HG02588 (cell line): ENCODE results near the gene NEK6.

ENCODE experiments used
- ATAC-seq: cut with Tn5 transposase; IDR thresholded peaks from one replicate; pipeline ENCODE4 v1.9.1; 2021; ENCODE audit warnings: mild to moderate bottlenecking, moderate library complexity; ENCODE audit not compliant: unreplicated experiment

The NEK6 gene

DNA sequence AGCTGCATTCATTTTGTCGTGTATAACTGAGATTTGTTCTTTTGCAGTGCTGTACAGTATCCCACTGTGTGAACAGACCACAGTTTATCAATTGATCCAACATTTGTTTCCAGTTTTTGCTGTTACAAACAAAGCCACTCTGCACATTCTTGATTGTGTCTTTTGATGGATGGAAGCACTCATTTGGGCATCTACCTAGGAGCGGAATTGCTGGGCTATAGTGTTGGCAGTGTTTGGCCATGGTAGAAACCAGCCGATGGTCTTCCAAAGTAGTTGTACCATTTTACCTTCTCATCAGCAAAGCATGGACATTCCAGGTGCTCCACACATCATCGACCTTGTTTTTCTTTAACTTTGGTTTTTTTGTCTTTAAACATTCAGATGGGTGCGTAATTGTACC lies 79.8 kb downstream of the NEK6 start:
- ATAC-seq, result no peak

- no peak for ATAC-seq
Observed at GRCh38 chr9:124339603-124340146, 81.9 kb downstream of the NEK6 start.

GRCh38 chr9:124340219-124341069 lies 82.7 kb downstream of the NEK6 start:
- no peak for ATAC-seq

DNA sequence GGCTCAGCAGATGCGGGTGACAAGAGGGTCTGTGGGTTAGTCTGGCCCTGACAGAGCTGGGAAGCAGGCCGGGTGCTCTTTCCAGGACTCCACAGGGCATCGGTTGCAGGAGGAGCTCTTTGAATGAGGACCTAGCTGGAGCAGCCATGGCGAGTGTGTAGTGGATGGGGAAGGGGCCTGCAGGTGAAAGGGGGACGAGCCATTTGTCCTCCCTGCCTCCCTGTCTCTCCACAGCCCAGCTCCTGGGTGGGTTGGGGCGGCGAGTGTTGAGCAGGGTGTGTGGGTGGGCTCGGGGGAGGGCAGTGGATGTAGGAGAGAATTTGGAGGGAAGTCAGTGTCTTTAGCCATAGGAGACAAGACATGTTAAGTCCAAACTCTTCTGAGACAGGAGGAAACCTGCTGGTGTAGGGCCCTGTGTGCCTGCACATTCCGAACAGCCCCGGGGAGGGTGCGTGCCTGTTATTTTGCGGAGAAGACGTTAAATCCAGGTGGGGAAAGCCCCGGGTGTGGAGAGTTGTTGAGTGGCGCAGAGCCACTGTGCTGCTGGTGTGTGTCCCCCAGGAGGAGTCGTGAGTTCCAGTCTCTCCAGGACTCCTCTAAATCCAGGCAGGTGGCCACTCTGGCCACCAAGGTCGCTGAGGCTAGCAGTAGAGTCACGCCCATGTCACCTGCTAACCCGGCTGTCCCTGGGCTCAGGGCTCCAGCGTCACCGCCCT lies 83.9 kb downstream of the NEK6 start:
- ATAC-seq, result no peak

GRCh38 chr9:124342402-124342775 lies 84.6 kb downstream of the NEK6 start:
- ATAC-seq, result no peak

GRCh38 chr9:124342776-124343485 lies 85.2 kb downstream of the NEK6 start:
- ATAC-seq, result no peak

GRCh38 chr9:124343533-124344290 lies 86.0 kb downstream of the NEK6 start:
- ATAC-seq, result no peak

DNA sequence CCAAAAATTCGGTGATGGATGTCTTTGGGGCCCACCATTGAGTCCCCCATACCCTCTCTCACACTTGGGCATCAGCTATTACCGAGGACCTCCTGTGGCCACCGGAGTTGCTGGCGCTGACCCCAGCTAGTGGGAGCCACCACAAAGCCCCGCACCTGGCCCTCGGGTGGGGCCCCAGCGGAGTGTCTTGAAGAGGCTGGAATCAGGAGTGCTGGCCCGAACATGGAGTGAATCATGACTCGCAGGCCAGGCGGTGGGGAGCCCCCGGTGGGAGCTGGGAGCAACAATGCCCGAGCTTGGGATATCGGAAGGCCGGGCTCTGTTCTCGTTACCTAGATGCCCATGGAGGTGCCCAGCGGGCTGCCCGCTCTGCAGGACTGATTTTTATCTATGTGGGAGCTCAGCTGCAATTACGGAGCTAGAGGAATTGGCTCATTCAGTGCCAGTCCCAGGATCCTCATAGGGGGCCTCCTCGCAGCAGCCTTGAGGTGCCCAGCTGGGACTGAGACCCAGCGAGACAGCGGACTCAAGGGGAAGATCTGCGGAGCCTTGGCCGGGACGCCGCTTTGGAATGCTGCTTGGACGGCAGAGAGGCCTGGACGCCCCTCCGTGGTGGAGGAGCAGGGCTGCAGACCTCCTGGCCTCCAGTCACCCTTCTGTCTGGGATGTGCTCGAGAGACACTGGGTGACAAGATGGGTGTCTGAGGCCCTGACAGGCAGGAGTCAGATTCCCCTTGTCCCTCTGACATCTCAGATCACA lies 86.7 kb downstream of the NEK6 start:
- no peak for ATAC-seq

GRCh38 chr9:124345063-124345462 lies 87.3 kb downstream of the NEK6 start:
- ATAC-seq, result no peak

DNA sequence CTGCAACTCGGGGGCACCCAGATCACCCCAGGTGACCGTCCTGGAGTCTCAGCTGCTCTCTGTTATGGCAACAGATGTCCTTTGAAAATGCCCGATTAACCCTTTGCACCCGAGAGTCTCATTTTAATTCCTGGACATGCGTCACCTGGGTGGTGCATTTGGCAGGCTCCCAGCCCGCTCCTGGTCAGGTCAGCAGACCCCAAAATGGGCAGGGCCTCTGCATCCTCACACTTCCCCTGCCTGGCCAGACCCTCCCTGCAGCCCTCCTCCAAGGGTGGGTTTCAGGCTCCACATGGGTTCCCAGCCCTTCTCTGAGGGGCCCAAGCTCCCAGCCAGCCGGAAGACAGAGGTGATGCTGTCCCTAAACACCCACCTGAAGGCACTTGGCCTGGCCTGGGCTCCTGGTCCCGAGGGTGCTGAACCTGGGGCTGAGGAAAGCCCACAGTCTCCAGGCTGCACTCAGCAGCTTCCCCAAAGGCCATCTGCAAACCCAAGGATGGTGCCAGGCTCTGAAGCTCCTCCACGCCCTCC lies 88.1 kb downstream of the NEK6 start:
- no peak for ATAC-seq

DNA sequence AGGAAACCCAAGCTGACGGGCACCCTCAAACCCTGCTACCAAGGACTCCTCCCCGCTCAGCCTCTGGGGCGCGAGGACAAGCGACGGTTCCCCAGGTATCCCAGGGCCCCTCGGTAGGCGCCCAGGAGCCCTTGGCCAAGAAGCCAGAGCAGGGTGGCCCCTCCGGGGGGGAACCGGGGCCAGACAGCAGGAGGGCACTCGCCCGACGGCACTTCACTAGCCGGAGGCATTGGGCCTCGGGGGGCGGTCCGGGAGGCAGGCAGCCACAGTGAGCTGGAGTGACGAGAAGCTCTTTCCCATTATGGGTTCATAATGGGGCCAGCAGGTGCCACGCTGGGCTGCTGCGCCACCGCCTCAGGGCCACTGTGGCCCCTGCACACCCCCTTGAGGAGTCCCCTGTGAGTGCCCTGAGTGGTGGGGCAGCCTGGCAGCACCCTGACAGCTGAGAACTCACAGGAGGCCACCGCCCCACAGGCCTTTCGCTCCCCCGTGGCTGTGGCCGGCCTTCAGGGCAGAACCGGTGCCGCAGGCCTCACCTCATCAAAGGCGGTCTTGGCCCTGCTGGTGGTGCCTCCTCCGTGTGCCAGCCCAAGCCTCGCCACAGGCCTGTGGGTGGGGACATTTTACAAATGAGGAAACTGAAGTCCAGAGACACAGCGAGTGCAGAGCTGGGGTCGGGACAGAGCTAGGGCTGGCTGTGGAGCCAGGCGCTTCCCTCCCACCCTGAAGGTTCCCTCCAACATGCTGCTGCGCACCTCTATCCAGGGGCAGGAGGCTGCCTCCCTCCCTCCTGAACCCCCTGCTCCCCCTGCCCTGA lies 88.8 kb downstream of the NEK6 start:
- ATAC-seq, result no peak

DNA sequence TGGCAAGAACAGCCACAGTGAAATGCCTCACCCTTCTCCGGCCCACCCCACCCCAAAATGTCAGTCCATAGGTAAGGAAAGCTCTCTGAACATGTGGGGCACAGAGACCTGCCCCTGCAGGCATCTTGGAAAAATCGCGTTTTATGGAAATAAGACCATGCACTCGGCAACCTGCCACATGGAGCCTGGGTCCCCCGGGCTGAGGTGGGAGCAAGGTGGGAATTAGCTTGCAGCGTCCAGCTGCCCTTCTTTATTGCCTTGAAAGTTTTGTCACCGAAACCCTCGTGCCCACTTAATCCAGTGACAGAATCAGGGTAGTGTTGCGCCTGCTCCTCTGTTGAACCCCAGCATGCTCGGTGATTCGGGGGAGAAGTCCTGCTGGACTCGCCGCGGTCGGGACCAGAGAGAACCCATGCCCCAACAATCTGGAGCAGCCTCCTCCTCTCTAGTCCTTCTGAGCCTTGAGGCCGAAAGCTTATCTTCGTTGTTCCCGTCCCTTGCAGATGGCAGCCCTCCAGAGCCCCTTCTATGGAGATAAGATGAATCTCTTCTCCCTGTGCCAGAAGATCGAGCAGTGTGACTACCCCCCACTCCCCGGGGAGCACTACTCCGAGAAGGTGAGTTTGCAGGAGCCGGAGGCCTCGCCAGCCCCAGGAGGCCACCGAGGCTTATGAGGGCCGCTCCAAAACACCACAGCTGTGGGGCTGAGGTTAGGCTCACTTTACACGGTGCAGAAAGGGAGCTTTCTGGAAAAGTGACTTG lies 89.6 kb downstream of the NEK6 start:
- ATAC-seq, result no peak

- ATAC-seq, result no peak
Observed at GRCh38 chr9:124347968-124348358, 90.2 kb downstream of the NEK6 start.

GRCh38 chr9:124348363-124348762 lies 90.6 kb downstream of the NEK6 start:
- ATAC-seq, result no peak

DNA sequence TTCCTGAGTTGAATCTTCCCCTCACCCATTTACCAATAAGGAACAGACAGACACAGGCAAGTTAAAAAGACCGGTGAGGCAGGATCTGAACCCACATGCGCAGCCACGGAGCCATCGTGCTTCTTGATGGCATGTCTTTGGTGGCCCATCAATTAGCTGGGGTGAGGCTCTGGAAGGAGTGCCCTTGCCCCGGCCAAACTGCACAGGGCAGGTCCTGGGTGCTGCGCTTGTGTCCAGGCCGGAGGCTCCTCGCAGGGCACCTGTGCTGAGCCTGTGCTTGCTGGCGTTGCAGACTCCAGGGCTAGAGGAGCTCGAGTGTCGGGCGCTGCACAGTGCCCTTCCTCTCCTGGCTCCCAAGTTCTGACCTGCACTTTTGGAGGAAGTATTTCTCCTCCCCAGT lies 91.1 kb downstream of the NEK6 start:
- ATAC-seq, result no peak

DNA sequence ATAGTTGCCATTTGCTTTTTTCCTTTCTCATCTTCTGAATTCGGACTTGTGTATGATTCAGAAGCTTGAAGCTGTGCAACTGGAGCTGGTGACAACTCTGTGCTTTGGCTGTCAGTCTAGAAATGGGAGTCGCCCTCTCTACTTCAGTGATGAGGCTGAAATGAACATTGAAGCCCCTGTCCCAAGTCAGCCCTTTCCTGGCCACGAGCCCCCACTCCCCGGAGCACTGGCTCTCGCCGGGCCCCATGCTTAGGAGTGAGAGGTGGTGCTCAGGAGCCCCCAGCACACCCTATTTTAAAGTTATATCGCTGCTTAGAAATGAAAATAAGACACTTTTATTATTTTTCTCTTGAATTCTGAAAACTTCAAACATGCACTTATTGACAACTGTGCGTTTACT lies 91.5 kb downstream of the NEK6 start:
- ATAC-seq, result no peak

DNA sequence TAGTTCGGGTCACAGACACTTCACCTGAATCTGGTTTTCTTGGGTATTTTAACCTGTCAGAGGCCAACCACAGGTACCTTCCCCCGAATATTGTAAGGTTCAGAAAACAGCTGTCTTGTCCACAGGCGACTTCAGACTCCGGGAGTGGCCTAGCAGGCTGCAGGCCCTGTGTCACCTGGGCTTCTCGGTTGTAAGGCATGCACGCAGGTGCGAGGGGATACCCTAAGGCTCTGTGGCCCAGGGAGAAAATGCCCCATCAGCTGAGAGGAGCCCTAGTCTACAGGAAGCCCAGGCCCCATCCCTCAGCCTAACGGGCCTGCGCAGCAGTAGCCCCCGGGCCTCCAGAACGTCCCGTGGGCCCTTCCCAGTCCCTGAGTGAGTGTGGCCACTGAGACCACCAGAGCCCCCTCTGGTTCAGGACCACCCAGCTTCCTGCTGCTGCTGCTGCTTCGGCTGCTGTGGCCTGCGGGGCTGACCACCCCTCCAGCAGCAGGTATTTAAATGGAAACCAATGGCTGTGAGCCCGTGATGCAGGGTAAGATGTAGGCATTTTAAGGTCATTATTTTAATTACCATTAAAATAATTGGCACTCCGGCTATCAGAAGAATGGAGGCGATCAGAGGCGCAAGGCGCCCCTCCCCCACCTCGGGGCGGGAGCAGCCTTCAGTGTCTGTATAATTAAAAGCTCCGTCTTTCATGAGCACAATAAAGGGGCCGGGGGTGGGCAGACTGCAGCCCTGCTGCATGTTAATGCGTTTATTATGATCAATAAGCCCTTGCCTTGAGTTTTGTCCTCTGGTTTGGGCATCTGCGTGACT lies 92.1 kb downstream of the NEK6 start:
- no peak for ATAC-seq
